ENCODE results near the gene ACOX3. TPM values are rescaled to one million over a fixed set of nuclear protein-coding genes. Genes with fewer than 3 reads are reported as not detected.

The ACOX3 gene
- total RNA-seq, 6 experiments from 2014 or later, result 18.6 to 23.2 (median 19.9) TPM

- no peaks in the 10 kb centered on the region for H3K9me3 Mint-ChIP-seq
- H3K27ac Mint-ChIP-seq, result no peak overlapping the region
- H3K4me3 Mint-ChIP-seq, result no peak overlapping the region
- no peaks in the 10 kb centered on the region for H3K4me1 Mint-ChIP-seq (ENCODE audit: low read depth)
- H3K27me3 Mint-ChIP-seq (ENCODE audit: insufficient read depth), result peaks cover 3% of the 10 kb centered on the region
- no peak for DNase-seq
- H3K36me3 Mint-ChIP-seq (ENCODE audit: low read depth), result peaks cover 8% of the 10 kb centered on the region; the same call in 1 of the 2 replicates
- TF ChIP-seq CTCF (IDR thresholded peaks at IDR 0.05), result no peak
Observed at GRCh38 chr4:8370106-8370787, 70.3 kb downstream of the ACOX3 start.

- H3K27ac Mint-ChIP-seq, result no peak overlapping the region
- no peaks in the 10 kb centered on the region for H3K4me1 Mint-ChIP-seq (ENCODE audit: low read depth)
- no peak for DNase-seq
- H3K36me3 Mint-ChIP-seq (ENCODE audit: low read depth), result peaks cover 8% of the 10 kb centered on the region; the same call in 1 of the 2 replicates
- H3K4me3 Mint-ChIP-seq, result no peak overlapping the region
- no peaks in the 10 kb centered on the region for H3K9me3 Mint-ChIP-seq
- peaks cover 3% of the 10 kb centered on the region for H3K27me3 Mint-ChIP-seq (ENCODE audit: insufficient read depth)
- no peak for TF ChIP-seq CTCF (IDR thresholded peaks at IDR 0.05)
Observed at GRCh38 chr4:8369426-8370105, 71.0 kb downstream of the ACOX3 start.

GRCh38 chr4:8368998-8369397 is 71.5 kb downstream of the ACOX3 start:
- DNase-seq, result no peak
- Mint-ChIP-seq H3K36me3 (ENCODE audit: low read depth) (peaks cover 8% of the 10 kb centered on the region), H3K4me3 (no peak overlapping the region), H3K9me3 (no peaks in the 10 kb centered on the region), H3K27ac (no peak overlapping the region), H3K27me3 (ENCODE audit: insufficient read depth) (peaks cover 9% of the 10 kb centered on the region), H3K4me1 (ENCODE audit: low read depth) (no peaks in the 10 kb centered on the region; the same call in 1 of the 2 replicates)
- no peak for TF ChIP-seq CTCF (IDR thresholded peaks at IDR 0.05)

- peaks cover 6% of the 10 kb centered on the region for H3K4me1 Mint-ChIP-seq (ENCODE audit: low read depth)
- H3K27me3 Mint-ChIP-seq (ENCODE audit: insufficient read depth), result peaks cover 10% of the 10 kb centered on the region
- no peak for DNase-seq
- H3K4me3 Mint-ChIP-seq, result no peak overlapping the region
- H3K9me3 Mint-ChIP-seq, result no peaks in the 10 kb centered on the region
- peaks cover 4% of the 10 kb centered on the region for H3K36me3 Mint-ChIP-seq (ENCODE audit: low read depth)
- TF ChIP-seq CTCF (IDR thresholded peaks at IDR 0.05), result no peak
- no peak overlapping the region for H3K27ac Mint-ChIP-seq
Observed at GRCh38 chr4:8368061-8368481, 72.5 kb downstream of the ACOX3 start.

- peaks cover 7% of the 10 kb centered on the region; the same call in 1 of the 2 replicates for H3K27me3 Mint-ChIP-seq (ENCODE audit: insufficient read depth)
- H3K4me3 Mint-ChIP-seq, result no peak overlapping the region
- no peak for TF ChIP-seq CTCF (IDR thresholded peaks at IDR 0.05)
- peaks cover 4% of the 10 kb centered on the region for H3K36me3 Mint-ChIP-seq (ENCODE audit: low read depth)
- DNase-seq, result no peak
- peaks cover 16% of the 10 kb centered on the region for H3K4me1 Mint-ChIP-seq (ENCODE audit: low read depth)
- H3K9me3 Mint-ChIP-seq, result no peaks in the 10 kb centered on the region
- H3K27ac Mint-ChIP-seq, result no peak overlapping the region
Observed at GRCh38 chr4:8366601-8367000, 73.9 kb downstream of the ACOX3 start.

Measured in HFFc6 (cell line).